HG02798 (cell line): ENCODE measurements around the gene TSPAN3.

Experiments used
- ATAC-seq: cut with Tn5 transposase; IDR thresholded peaks from one replicate; pipeline ENCODE4 v1.9.1; 2021; ENCODE audit warnings: mild to moderate bottlenecking; ENCODE audit not compliant: unreplicated experiment, poor library complexity

The TSPAN3 gene

GRCh38 chr15:76993114-76993725, 77.7 kb downstream of the TSPAN3 start:
- no peak for ATAC-seq

- no peak for ATAC-seq
Observed at GRCh38 chr15:76991741-76992645, 78.9 kb downstream of the TSPAN3 start.
